Left lung (tissue), 10 donors: Measurements from ENCODE around the gene MAL. TPM values are rescaled to one million over a fixed set of nuclear protein-coding genes. Genes with fewer than 3 reads are reported as not detected.

ENCODE experiments used
- ATAC-seq: fragments of 200-7000 bp; cut with Tn5 transposase; one replicate; pipeline ENCODE4 v1.9.1; 2020; ENCODE audit warnings: moderate library complexity
- DNase-seq, 4 donors: peaks; one replicate each; pipeline ENCODE4 v3.0.0-alpha.2; 2013 to 2020
- H3K27ac ChIP-seq, 2 donors: fragments of 200-600 bp; sonication (generic) in 1 of 2; one replicate each; pipeline versions ENCODE4 v1.5.0 to v1.8.0; 2020 to 2021
- H3K27me3 ChIP-seq, 2 donors: fragments of 200-600 bp; sonication (generic) in 1 of 2; one replicate each; pipeline versions ENCODE4 v1.5.0 to v1.8.0; 2020 to 2021
- H3K36me3 ChIP-seq, 2 donors: fragments of 200-600 bp; sonication (generic) in 1 of 2; one replicate each; pipeline versions ENCODE4 v1.5.0 to v1.8.0; 2020 to 2021
- H3K4me1 ChIP-seq, 2 donors: fragments of 200-600 bp; one replicate each; pipeline ENCODE4 v1.8.0; 2021
- H3K4me3 ChIP-seq, 2 donors: fragments of 200-600 bp; sonication (generic) in 1 of 2; one replicate each; pipeline versions ENCODE4 v1.5.0 to v1.8.0; 2020 to 2021; ENCODE audit warnings: mild to moderate bottlenecking in 1 of 2
- H3K9me3 ChIP-seq, 2 donors: fragments of 200-600 bp; sonication (generic) in 1 of 2; one replicate each; pipeline versions ENCODE4 v1.5.0 to v1.8.0; 2020 to 2021
- intact Hi-C, 2 donors: fragments of 100-400 bp; cut with DNase I; formaldehyde crosslinking; loops; one replicate each; pipeline versions ENCODE4 v1.11.2 to v1.14.2; 2022
- polyA plus RNA-seq, 6 donors: library from polyadenylated mRNA; unstranded; fragments of 120-200 nt; gene quantifications; one replicate each; pipeline ENCODE4 v1.2.1, GENCODE V29; 2013; ENCODE audit not compliant: insufficient read length in 6 of 6
- total RNA-seq, 2 donors: library from RNA; stranded (reverse); fragmentation: NEBNext Ultra II Directional; extraction: Animal tissue kit (Norgen Biotek cat#: 25700); gene quantifications; one replicate each; pipeline ENCODE4 v1.2.1, GENCODE V29; 2021
- TF ChIP-seq, protein P1 (sequence below), 2 donors: fragments of 200-600 bp; sonication (generic) in 1 of 2; IDR thresholded peaks; one replicate each; pipeline versions ENCODE4 v1.5.0 to v1.8.0; 2021; ENCODE audit warnings: antibody characterized with exemption in 2 of 2
- donor health status: DM: no; HTN: yes; CAD: no.
- donor health status: DM: no; HTN: no; CAD: no.

The MAL gene
- total and polyA plus RNA-seq, 8 donors = 0.76 to 13.6 (median 1.8) TPM

DNA sequence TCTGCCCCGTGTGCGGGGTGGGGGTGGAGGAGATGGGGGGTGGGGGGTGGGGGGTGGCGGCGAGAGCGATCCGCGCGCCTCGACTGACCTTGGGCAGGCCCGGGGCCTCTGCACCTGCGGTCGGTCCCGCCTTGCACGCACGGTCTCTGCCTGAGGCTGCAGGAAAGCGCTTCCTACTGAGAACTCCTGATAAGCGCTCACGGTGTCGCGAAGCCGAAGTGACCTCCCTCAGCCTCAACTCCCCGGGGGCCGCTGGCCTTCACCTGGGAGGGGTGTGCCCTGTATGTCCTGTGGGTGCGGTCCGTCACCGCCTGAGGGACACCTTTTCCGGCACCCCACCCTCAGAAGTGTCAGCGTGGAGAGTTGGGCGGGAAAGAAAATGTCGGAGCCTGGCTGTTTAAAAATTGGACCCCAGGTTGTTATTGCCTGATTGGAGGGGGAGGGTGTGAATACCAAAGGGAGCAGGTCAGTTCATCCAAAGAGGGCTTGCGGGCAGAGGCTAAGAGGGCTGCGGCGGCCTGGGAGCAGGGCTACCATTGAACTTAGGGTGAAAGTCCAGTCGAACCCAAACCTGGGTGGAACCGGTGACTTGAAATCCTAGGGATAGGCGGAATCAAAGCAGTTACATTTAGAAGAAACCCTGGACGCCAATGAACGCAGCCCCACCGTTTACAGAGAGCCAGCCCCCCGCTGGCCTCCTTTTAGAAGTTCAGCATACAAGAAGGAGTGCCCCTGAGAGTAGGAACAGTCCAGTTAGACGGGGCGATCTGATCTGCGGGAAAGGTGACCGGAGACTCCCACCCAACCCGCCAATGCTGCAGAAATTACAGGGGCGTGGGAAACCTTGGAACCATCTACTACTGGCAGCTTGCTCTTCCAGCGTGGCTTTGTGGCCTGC lies 1.2 kb downstream of the MAL start:
- no peak for DNase-seq
- intact Hi-C loops = loop anchor here in 1 of 2 donors (10.0 kb wide), 1 partner anchor 88 kb away; no protein-coding TSS in a partner anchor
- TF ChIP-seq, protein P1, sequence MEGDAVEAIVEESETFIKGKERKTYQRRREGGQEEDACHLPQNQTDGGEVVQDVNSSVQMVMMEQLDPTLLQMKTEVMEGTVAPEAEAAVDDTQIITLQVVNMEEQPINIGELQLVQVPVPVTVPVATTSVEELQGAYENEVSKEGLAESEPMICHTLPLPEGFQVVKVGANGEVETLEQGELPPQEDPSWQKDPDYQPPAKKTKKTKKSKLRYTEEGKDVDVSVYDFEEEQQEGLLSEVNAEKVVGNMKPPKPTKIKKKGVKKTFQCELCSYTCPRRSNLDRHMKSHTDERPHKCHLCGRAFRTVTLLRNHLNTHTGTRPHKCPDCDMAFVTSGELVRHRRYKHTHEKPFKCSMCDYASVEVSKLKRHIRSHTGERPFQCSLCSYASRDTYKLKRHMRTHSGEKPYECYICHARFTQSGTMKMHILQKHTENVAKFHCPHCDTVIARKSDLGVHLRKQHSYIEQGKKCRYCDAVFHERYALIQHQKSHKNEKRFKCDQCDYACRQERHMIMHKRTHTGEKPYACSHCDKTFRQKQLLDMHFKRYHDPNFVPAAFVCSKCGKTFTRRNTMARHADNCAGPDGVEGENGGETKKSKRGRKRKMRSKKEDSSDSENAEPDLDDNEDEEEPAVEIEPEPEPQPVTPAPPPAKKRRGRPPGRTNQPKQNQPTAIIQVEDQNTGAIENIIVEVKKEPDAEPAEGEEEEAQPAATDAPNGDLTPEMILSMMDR (IDR thresholded peaks at IDR 0.05) = no peak
- no peak overlapping the region for H3K27ac ChIP-seq
- peaks cover 33 to 96% of the 10 kb centered on the region in 2 donors for H3K27me3 ChIP-seq
- no peaks in the 10 kb centered on the region for H3K9me3 ChIP-seq
- peak overlapping the region in 1 of 2 donors; percentile 38 for H3K4me3 ChIP-seq
- ATAC-seq = peak; percentile 5
- no peaks in the 10 kb centered on the region for H3K36me3 ChIP-seq
- peaks cover 5 to 14% of the 10 kb centered on the region in 2 donors for H3K4me1 ChIP-seq

DNA sequence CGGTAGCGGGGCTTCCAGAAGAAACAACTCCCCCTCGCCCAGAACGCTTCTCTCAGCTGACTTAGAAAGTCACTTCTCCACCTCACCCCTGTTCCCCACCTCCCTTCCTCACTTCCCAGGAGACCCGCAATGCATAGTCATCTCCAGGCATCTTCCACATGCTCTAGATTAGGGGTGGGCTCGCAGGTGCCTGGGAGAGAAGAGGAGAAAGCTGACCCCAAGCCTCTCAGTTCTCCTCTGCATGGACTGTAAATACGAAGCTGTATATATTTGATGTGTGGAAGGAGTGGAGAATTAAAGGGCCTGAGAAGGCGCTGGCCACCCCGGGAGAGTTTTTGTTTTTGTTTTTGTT lies 1.8 kb downstream of the MAL start:
- Histone ChIP-seq H3K9me3 (no peaks in the 10 kb centered on the region), H3K4me1 (peaks cover 5 to 12% of the 10 kb centered on the region in 2 donors), H3K4me3 (no peak overlapping the region), H3K36me3 (no peaks in the 10 kb centered on the region), H3K27me3 (peaks cover 33 to 94% of the 10 kb centered on the region in 2 donors), H3K27ac (no peak overlapping the region)
- no peak for ATAC-seq
- intact Hi-C loops = loop anchor here in 1 of 2 donors (10.0 kb wide), 1 partner anchor 87 kb away; no protein-coding TSS in a partner anchor
- TF ChIP-seq, protein P1 (IDR thresholded peaks at IDR 0.05) = no peak
- no peak for DNase-seq

DNA sequence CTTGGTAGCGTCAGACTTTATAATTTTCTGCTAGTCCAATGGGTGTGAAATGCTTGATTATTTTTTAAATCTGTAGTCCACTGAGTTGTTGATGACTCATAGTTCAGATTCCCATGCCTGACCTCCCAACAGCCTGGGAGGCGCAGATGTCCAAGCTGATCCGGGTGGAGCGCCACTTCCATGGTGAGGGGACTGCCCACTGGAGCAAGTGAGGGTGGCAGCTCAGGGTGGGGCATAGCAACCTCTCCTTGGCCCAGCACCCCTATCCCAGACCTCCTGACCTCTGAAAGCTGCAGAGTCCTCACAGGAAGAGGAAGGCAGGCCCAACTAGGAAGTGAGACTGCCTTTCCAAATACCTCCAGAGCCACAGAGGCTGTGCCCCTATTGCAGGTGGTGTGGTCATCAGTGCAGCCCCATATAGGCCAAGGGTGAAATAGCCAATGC lies 4.4 kb downstream of the MAL start:
- Histone ChIP-seq H3K9me3 (no peaks in the 10 kb centered on the region), H3K27me3 (peaks cover 26 to 88% of the 10 kb centered on the region in 2 donors), H3K4me3 (no peak overlapping the region), H3K4me1 (peaks cover 5 to 10% of the 10 kb centered on the region in 2 donors), H3K27ac (no peak overlapping the region), H3K36me3 (no peaks in the 10 kb centered on the region)
- DNase-seq (no peak), ATAC-seq (no peak)
- intact Hi-C loops = loop anchor here in 1 of 2 donors (10.0 kb wide), 1 partner anchor 85 kb away; no protein-coding TSS in a partner anchor
- TF ChIP-seq, protein P1 (IDR thresholded peaks at IDR 0.05) = no peak

DNA sequence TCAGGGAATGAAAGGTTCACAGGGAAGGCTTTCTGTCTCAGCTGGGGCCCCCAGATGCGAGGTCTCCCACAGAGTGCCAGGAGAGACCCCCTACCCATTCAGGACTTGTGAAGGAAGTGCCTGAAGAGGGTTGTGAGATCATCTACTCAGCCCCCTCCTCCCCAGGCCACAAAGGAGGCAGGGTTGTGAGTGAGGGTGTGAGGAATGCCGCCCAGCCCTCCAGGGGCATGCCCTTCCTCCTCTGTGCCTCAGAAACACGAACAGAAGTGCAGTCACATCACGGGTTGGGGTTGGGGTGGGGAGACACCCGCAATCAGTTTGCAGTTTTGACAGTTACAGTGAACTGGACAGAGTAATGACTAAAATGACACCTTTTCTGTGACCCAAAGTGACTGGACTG lies 5.0 kb downstream of the MAL start:
- peaks cover 20 to 82% of the 10 kb centered on the region in 2 donors for H3K27me3 ChIP-seq
- no peaks in the 10 kb centered on the region for H3K36me3 ChIP-seq
- H3K9me3 ChIP-seq = no peaks in the 10 kb centered on the region
- ATAC-seq = no peak
- no peak for DNase-seq
- peaks cover 5 to 8% of the 10 kb centered on the region in 2 donors for H3K4me1 ChIP-seq
- no peak overlapping the region for H3K4me3 ChIP-seq
- H3K27ac ChIP-seq = no peak overlapping the region
- intact Hi-C loops = no loop called here
- TF ChIP-seq, protein P1 (IDR thresholded peaks at IDR 0.05) = no peak

DNA sequence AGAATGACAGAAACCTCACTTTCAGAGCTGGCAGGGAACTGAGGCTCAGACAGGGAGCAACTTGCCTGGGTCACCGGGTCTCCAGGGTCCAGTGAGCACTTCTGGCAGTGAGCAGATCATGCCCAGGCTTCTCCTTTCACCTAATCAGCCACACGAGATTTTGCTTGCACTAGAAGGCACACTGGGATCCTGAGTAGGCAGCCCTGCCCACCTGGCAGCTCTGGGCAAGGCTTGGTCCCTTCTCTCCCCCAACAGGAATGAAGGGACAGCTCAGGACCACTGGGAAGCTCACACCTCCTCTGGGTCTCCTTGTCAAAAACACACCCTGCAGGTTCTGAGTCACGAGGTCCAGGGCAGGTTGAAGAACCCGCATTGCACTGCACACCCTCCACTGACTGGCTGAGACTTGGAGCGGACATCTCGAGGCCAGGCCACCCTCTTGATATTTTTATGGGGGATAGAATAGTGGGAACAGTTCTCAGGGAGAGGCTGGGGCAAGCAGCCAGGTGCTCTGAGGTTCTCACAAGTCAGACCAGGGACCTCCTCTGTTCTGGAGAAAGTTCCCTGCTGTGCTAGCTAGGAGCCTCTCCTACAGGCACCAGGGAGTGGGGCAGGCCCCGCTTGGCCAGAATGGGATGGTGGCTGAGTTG lies 5.7 kb downstream of the MAL start:
- H3K4me1 ChIP-seq = peaks cover 0 to under 1% of the 10 kb centered on the region in 2 donors
- DNase-seq (no peak), ATAC-seq (peak; percentile 24)
- intact Hi-C loops = no loop called here
- TF ChIP-seq, protein P1 (IDR thresholded peaks at IDR 0.05) = no peak
- H3K9me3 ChIP-seq = no peaks in the 10 kb centered on the region
- H3K27ac ChIP-seq = no peak overlapping the region
- no peaks in the 10 kb centered on the region for H3K36me3 ChIP-seq
- H3K4me3 ChIP-seq = no peak overlapping the region
- H3K27me3 ChIP-seq = peaks cover 13 to 75% of the 10 kb centered on the region in 2 donors
